GM18858 (cell line): ENCODE results near the gene RBFOX1.

Experiments
- ATAC-seq: cut with Tn5 transposase; IDR thresholded peaks from one replicate; pipeline ENCODE4 v1.9.1; 2021; ENCODE audit not compliant: unreplicated experiment

RBFOX1 gene

GRCh38 chr16:7419441-7419840, 86.8 kb downstream of the RBFOX1 start:
- ATAC-seq, result no peak

- no peak for ATAC-seq
Observed at GRCh38 chr16:7420079-7420478, 87.4 kb downstream of the RBFOX1 start.

GRCh38 chr16:7420843-7421242, 88.2 kb downstream of the RBFOX1 start:
- ATAC-seq, result no peak

- no peak for ATAC-seq
Observed at GRCh38 chr16:7421578-7421977, 88.9 kb downstream of the RBFOX1 start.

- ATAC-seq, result no peak
Observed at GRCh38 chr16:7422036-7422888, 89.6 kb downstream of the RBFOX1 start.

- no peak for ATAC-seq
Observed at GRCh38 chr16:7423434-7424044, 90.9 kb downstream of the RBFOX1 start.

GRCh38 chr16:7426161-7426560, 93.5 kb downstream of the RBFOX1 start:
- ATAC-seq, result no peak

GRCh38 chr16:7431723-7432122, 99.1 kb downstream of the RBFOX1 start:
- no peak for ATAC-seq

- no peak for ATAC-seq
Observed at GRCh38 chr16:7436306-7436705, 103.7 kb downstream of the RBFOX1 start.

GRCh38 chr16:7437135-7437804, 104.6 kb downstream of the RBFOX1 start:
- no peak for ATAC-seq

- ATAC-seq, result no peak
Observed at GRCh38 chr16:7437843-7438242, 105.2 kb downstream of the RBFOX1 start.

- ATAC-seq, result no peak
Observed at GRCh38 chr16:7438601-7439000, 106.0 kb downstream of the RBFOX1 start.

- ATAC-seq, result no peak
Observed at GRCh38 chr16:7439518-7439917, 106.9 kb downstream of the RBFOX1 start.

GRCh38 chr16:7440886-7441400, 108.3 kb downstream of the RBFOX1 start:
- no peak for ATAC-seq

- no peak for ATAC-seq
Observed at GRCh38 chr16:7442050-7442449, 109.4 kb downstream of the RBFOX1 start.

GRCh38 chr16:7443142-7443541, 110.5 kb downstream of the RBFOX1 start:
- ATAC-seq, result no peak

- ATAC-seq, result no peak
Observed at GRCh38 chr16:7443648-7444365, 111.2 kb downstream of the RBFOX1 start.

GRCh38 chr16:7449306-7449705, 116.7 kb downstream of the RBFOX1 start:
- no peak for ATAC-seq

- no peak for ATAC-seq
Observed at GRCh38 chr16:7449808-7450207, 117.2 kb downstream of the RBFOX1 start.

GRCh38 chr16:7450440-7450839, 117.8 kb downstream of the RBFOX1 start:
- no peak for ATAC-seq

- ATAC-seq, result no peak
Observed at GRCh38 chr16:7452090-7452489, 119.4 kb downstream of the RBFOX1 start.
